CD14-positive monocyte (primary cell): Measurements from ENCODE around the gene INTS15. TPM values are rescaled to one million over a fixed set of nuclear protein-coding genes. Genes with fewer than 3 reads are reported as not detected.

Experiments
- DNase-seq, 3 donors: peaks; one replicate each; pipeline ENCODE4 v3.0.0-alpha.2; 2011 to 2022
- H2AFZ ChIP-seq: 2 replicates; pipeline ENCODE4 v1.6.0; 2012; ENCODE audit warnings: mild to moderate bottlenecking, low read depth, low read length, inconsistent platforms; ENCODE audit not compliant: insufficient read depth, poor library complexity, severe bottlenecking
- H3K27ac ChIP-seq, 2 donors: 1 replicate in 1 of 2; 2 replicates in 1 of 2; pipeline ENCODE4 v1.5.1; 2012 to 2013; ENCODE audit warnings: low read length in 2 of 2, control low read depth in 1 of 2, inconsistent platforms in 1 of 2, low read depth in 1 of 2, mild to moderate bottlenecking in 1 of 2
- H3K27me3 ChIP-seq, 2 donors: one replicate each; pipeline versions ENCODE4 v1.6.0 to v1.6.1; 2011 to 2013; ENCODE audit warnings: low read length in 2 of 2; ENCODE audit not compliant: control insufficient read depth in 2 of 2, insufficient read depth in 2 of 2
- H3K36me3 ChIP-seq, 2 donors: replicated peaks in 1 of 2; 1 replicate in 1 of 2; 2 replicates in 1 of 2; pipeline versions ENCODE4 v1.5.1 to v1.6.1; 2012 to 2013; ENCODE audit warnings: low read length in 2 of 2, control low read depth in 1 of 2, inconsistent platforms in 1 of 2, mild to moderate bottlenecking in 1 of 2; ENCODE audit not compliant: insufficient read depth in 2 of 2, control insufficient read depth in 1 of 2
- H3K4me1 ChIP-seq, 2 donors: 1 replicate in 1 of 2; 2 replicates in 1 of 2; pipeline versions ENCODE4 v1.5.1 to v1.6.1; 2012 to 2013; ENCODE audit warnings: low read length in 2 of 2, control low read depth in 1 of 2, inconsistent platforms in 1 of 2, mild to moderate bottlenecking in 1 of 2, moderate library complexity in 1 of 2; ENCODE audit not compliant: insufficient read depth in 2 of 2, control insufficient read depth in 1 of 2
- H3K4me2 ChIP-seq: replicated peaks from 2 replicates; pipeline ENCODE3; 2012; ENCODE audit warnings: low read length, moderate library complexity, mild to moderate bottlenecking; ENCODE audit not compliant: poor library complexity, severe bottlenecking; ENCODE audit errors: extremely low read depth
- H3K4me3 ChIP-seq, 3 experiments: fragments of 200-600 bp in 1 of 3; sonication (generic) in 1 of 3; replicated peaks in 1 of 3; 1 replicate in 2 of 3; 2 replicates in 1 of 3; pipeline ENCODE4 v1.5.1; 2011 to 2013; ENCODE audit warnings: low read length in 3 of 3, mild to moderate bottlenecking in 3 of 3, control low read depth in 2 of 3, low read depth in 2 of 3, inconsistent platforms in 1 of 3, moderate library complexity in 1 of 3
- H3K79me2 ChIP-seq: 2 replicates; pipeline ENCODE4 v1.6.0; 2012; ENCODE audit warnings: mild to moderate bottlenecking, control low read depth, inconsistent platforms, low read length, moderate library complexity; ENCODE audit not compliant: insufficient read depth
- H3K9ac ChIP-seq: 2 replicates; pipeline ENCODE4 v1.6.0; 2017; ENCODE audit warnings: low read length, mild to moderate bottlenecking; ENCODE audit not compliant: insufficient read depth, poor library complexity, severe bottlenecking
- H3K9me3 ChIP-seq, 2 donors: replicated peaks in 1 of 2; 1 replicate in 1 of 2; 2 replicates in 1 of 2; pipeline versions ENCODE4 v1.5.1 to v1.6.1; 2012 to 2013; ENCODE audit warnings: low read length in 2 of 2, control low read depth in 1 of 2; ENCODE audit not compliant: control insufficient read depth in 1 of 2, insufficient read depth in 1 of 2
- H4K20me1 ChIP-seq: 2 replicates; pipeline ENCODE4 v1.6.0; 2012; ENCODE audit warnings: mild to moderate bottlenecking, low read length, control low read depth, moderate library complexity; ENCODE audit not compliant: insufficient read depth
- H3K27ac Mint-ChIP-seq, 7 donors: one replicate each; pipeline ENCODE4 v1.8.0; 2020; ENCODE audit warnings: mild to moderate bottlenecking in 7 of 7, mixed read lengths in 7 of 7, moderate library complexity in 6 of 7, inconsistent platforms in 2 of 7
- H3K27me3 Mint-ChIP-seq, 3 donors: one replicate each; pipeline ENCODE4 v1.8.0; 2021 to 2022; ENCODE audit warnings: low read depth in 3 of 3, mild to moderate bottlenecking in 3 of 3, mixed read lengths in 3 of 3, moderate library complexity in 3 of 3, inconsistent platforms in 1 of 3
- H3K36me3 Mint-ChIP-seq, 2 donors: one replicate each; pipeline ENCODE4 v1.8.0; 2020; ENCODE audit warnings: mixed read lengths in 2 of 2, inconsistent platforms in 1 of 2, mild to moderate bottlenecking in 1 of 2
- H3K4me1 Mint-ChIP-seq: one replicate; pipeline ENCODE4 v1.8.0; 2020; ENCODE audit warnings: mild to moderate bottlenecking, mixed read lengths
- H3K4me3 Mint-ChIP-seq, 2 donors: one replicate each; pipeline ENCODE4 v1.8.0; 2020; ENCODE audit warnings: mild to moderate bottlenecking in 2 of 2, mixed read lengths in 2 of 2, moderate library complexity in 1 of 2
- H3K9me3 Mint-ChIP-seq, 7 donors: one replicate each; pipeline ENCODE4 v1.8.0; 2020 to 2022; ENCODE audit warnings: mixed read lengths in 7 of 7, mild to moderate bottlenecking in 6 of 7, moderate library complexity in 6 of 7, inconsistent platforms in 2 of 7
- CTCF ChIP-seq: fragments of 200-600 bp; IDR thresholded peaks from one replicate; pipeline ENCODE4 v1.8.0; 2022; ENCODE audit warnings: antibody characterized with exemption, mild to moderate bottlenecking
- WGBS: methylation state at CpG from one replicate; pipeline ENCODE4 v1.1.5; 2013; ENCODE audit warnings: missing lambda C conversion rate; ENCODE audit not compliant: insufficient coverage; 5-methylcytosine and 5-hydroxymethylcytosine counted together
- intact Hi-C, 2 donors: fragments of 100-400 bp; cut with micrococcal nuclease; formaldehyde crosslinking; loops; one replicate each; pipeline versions ENCODE4 v1.15.0 to v1.15.1; 2023
- polyA plus RNA-seq, 3 donors: library from polyadenylated mRNA; depleted of rRNA in 1 of 3; unstranded in 2 of 3; stranded (reverse) in 1 of 3; fragments of 300-500 nt in 2 of 3; fragments of >200 nt in 1 of 3; fragmentation: Illumina TruSeq in 2 of 3; gene quantifications; 1 replicate in 2 of 3; 2 replicates in 1 of 3; pipeline ENCODE4 v1.2.3, GENCODE V29; 2012 to 2021

The INTS15 gene
- polyA plus RNA-seq, 3 donors = 16.9 to 32.7 (median 17.2) TPM

- H3K36me3 ChIP-seq = peaks cover 36 to 71% of the 10 kb centered on the region in 2 donors
- intact Hi-C loops = loop anchor here (5.0 to 10.0 kb wide), 2 partner anchors 114 to 137 kb away; partner anchors contain the start of gene ZNF12 (in 1 of the 2)
Measured at GRCh38 chr7:6590645-6591110, 857 bp downstream of the INTS15 start.

GRCh38 chr7:6600093-6600492, 10.3 kb downstream of the INTS15 start:
- no peak overlapping the region for H3K9ac ChIP-seq
- Mint-ChIP-seq H3K27ac (no peak overlapping the region), H3K27me3 (no peaks in the 10 kb centered on the region), H3K4me1 (no peaks in the 10 kb centered on the region), H3K36me3 (peaks cover 75 to 97% of the 10 kb centered on the region in 2 donors), H3K4me3 (no peak overlapping the region), H3K9me3 (peaks cover 0 to 2% (median 0%) of the 10 kb centered on the region in 7 donors)
- no peaks in the 10 kb centered on the region for H3K27me3 ChIP-seq
- no peak overlapping the region for H3K27ac ChIP-seq
- no peak for DNase-seq
- no peak overlapping the region for H3K4me3 ChIP-seq
- H4K20me1 ChIP-seq = peaks cover 13% of the 10 kb centered on the region
- intact Hi-C loops = no loop called here
- 97% methylated on average over 13 of the region's 15 CpGs for WGBS
- no peaks in the 10 kb centered on the region for H3K79me2 ChIP-seq
- H2AFZ ChIP-seq = no peak overlapping the region
- no peak for TF ChIP-seq CTCF
- H3K4me2 ChIP-seq = no peak overlapping the region
- no peaks in the 10 kb centered on the region for H3K9me3 ChIP-seq
- H3K36me3 ChIP-seq = peaks cover 79 to 87% of the 10 kb centered on the region in 2 donors
- no peaks in the 10 kb centered on the region for H3K4me1 ChIP-seq

More at GRCh38 chr7:6590645-6591110, 857 bp downstream of the INTS15 start:
- Mint-ChIP-seq H3K27ac (peak overlapping the region; percentile 44 to 88 (median 80)), H3K36me3 (peaks cover 51 to 73% of the 10 kb centered on the region in 2 donors), H3K27me3 (no peaks in the 10 kb centered on the region), H3K9me3 (no peaks in the 10 kb centered on the region), H3K4me3 (peak overlapping the region; percentile 79 to 88), H3K4me1 (peaks cover 15% of the 10 kb centered on the region)
- H3K27me3 ChIP-seq = no peaks in the 10 kb centered on the region
- peak overlapping the region; percentile 44 to 87 (median 74) for H3K4me3 ChIP-seq
- peaks cover 14% of the 10 kb centered on the region for H4K20me1 ChIP-seq
- TF ChIP-seq CTCF = no peak
- H3K9ac ChIP-seq = peak overlapping the region; percentile 78
- 0% methylated on average over 3 of the region's 10 CpGs for WGBS
- peak in 1 of 3 donors; percentile 3 for DNase-seq
- H3K4me2 ChIP-seq = peak overlapping the region; percentile 88
- peaks cover 16% of the 10 kb centered on the region for H3K79me2 ChIP-seq
- H3K9me3 ChIP-seq = no peaks in the 10 kb centered on the region
- H3K4me1 ChIP-seq = peaks cover 13 to 20% of the 10 kb centered on the region in 2 donors
- peak overlapping the region; percentile 19 to 74 for H3K27ac ChIP-seq
- peak overlapping the region; percentile 85 for H2AFZ ChIP-seq
